ENCODE measurements around the gene STXBP6.
"Not testable (repeated sequence)": the region's sequence is repeated elsewhere in the genome, so short reads cannot be mapped to it uniquely, and the experiment has no call there.

Gene STXBP6

GRCh38 chr14:24785698-24786097 is 264.2 kb downstream of the STXBP6 start:
- DNase-seq, result no peak

- no peak for DNase-seq
Measured at GRCh38 chr14:24784981-24785380, 265.0 kb downstream of the STXBP6 start.

GRCh38 chr14:24783791-24784190 is 266.2 kb downstream of the STXBP6 start:
- no peak for DNase-seq

DNA sequence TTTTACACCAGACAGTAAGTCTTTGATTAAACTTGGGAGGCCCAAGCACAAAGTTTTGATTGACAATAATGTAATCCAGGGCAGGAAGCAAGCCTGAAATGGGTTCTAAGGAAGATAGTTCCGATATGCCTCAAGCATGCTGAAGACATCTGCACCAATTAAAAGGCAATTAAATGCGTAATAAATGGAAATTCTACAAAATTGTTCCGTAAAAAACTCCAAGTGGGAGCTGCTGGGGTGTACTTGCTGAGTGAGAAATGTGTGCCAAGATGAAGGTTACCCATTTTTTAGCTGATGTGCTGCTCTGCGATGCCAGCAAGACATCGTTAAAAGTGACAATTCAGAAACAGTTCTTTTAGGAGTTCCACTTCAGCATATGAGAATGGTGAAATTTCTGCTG is 269.7 kb downstream of the STXBP6 start:
- no peak for DNase-seq

GRCh38 chr14:24777678-24778077 is 272.3 kb downstream of the STXBP6 start:
- no peak for DNase-seq

GRCh38 chr14:24775950-24776349 is 274.0 kb downstream of the STXBP6 start:
- no peak for DNase-seq

DNA sequence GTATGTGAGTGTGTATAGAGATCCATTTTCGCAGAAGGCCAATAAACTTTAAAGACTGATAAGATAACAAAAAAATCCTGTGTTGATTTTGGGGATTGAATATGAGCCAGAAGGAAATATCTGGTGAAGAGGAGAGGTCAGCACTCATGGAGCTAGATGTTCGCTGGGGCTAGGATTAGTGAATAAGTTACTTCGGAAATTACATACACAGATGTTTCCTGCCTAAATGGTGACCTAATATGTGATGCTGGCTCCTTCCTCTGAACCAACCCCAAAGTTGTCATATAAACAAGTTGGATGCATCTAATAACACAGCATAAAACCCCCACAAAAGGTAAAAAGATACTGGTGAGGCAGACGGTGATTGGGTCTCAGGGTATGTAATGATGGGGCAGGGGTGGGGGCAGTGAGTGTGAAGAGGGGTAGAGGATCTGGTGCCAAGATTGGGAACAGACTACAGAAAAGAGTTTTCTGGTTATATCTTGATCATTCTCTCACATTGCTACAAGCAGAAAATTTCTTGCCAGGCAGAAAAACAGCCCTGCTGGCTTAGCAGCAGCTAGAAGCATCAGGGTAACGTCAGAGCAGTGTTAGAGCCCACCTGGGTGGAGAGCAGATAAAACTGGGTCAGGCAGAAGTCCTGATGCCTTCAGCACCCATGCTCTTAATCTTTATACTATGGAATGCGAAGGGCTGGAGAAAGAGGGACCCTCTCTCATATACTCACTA is 275.6 kb downstream of the STXBP6 start:
- no peak for DNase-seq

DNA sequence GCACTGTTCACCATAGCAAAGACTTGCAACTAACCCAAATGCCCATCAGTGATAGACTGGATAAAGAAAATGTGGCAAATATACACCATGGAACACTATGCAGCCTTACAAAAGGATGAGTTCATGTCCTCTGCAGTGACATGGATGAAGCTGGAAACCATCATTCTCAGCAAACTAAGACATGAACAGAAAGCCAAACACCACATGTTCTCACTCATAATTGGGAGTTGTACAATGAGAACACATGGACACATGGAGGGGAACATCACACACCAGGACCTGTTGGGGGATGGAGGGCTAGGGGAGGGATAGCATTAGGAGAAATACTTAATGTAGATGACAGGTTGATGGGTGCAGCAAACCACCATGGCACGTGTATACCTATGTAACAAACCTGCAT is 276.4 kb downstream of the STXBP6 start:
- not testable (repeated sequence) for DNase-seq

- no peak for DNase-seq
Measured at GRCh38 chr14:24766434-24766833, 283.5 kb downstream of the STXBP6 start.

GRCh38 chr14:24761141-24761540 is 288.8 kb downstream of the STXBP6 start:
- DNase-seq, result no peak

Measured in cerebellar nuclear complex (tissue), 1 donor.